ENCODE measurements around the gene GKN2. TPM values are rescaled to one million over a fixed set of nuclear protein-coding genes. Genes with fewer than 3 reads are reported as not detected.
A peak's percentile ranks its signal among the peaks of the same experiment; 100 is the strongest.

GKN2 gene
- total RNA-seq, 3 donors from 2014 or later: not detected

GRCh38 chr2:68907232-68907919, 45.3 kb downstream of the GKN2 start:
- DNase-seq (ENCODE audit: low spot score in 2 of 2): no peak
- no peaks in the 10 kb centered on the region for H3K36me3 ChIP-seq
- peak overlapping the region; percentile 56 to 74 for H3K27ac ChIP-seq
- peaks cover 0 to 7% of the 10 kb centered on the region in 2 donors for H3K4me1 ChIP-seq
- H3K9me3 ChIP-seq: no peaks in the 10 kb centered on the region
- intact Hi-C loops (cut with DNase I; ENCODE audit: low total_unique reads): no loop called here
- TF ChIP-seq CTCF (IDR thresholded peaks at IDR 0.05) (no peak), POLR2AphosphoS5 (IDR thresholded peaks at IDR 0.05) (no peak), POLR2A (IDR thresholded peaks at IDR 0.05) (no peak)
- no peaks in the 10 kb centered on the region for H3K27me3 ChIP-seq
- no peak overlapping the region for H3K4me3 ChIP-seq

GRCh38 chr2:68906716-68907115, 46.0 kb downstream of the GKN2 start:
- Histone ChIP-seq H3K9me3 (peaks cover 0 to 1% of the 10 kb centered on the region in 2 donors), H3K4me1 (peaks cover 0 to 7% of the 10 kb centered on the region in 2 donors), H3K36me3 (no peaks in the 10 kb centered on the region), H3K27me3 (no peaks in the 10 kb centered on the region), H3K4me3 (no peak overlapping the region), H3K27ac (no peak overlapping the region)
- no peak for TF ChIP-seq POLR2A (IDR thresholded peaks at IDR 0.05)
- no peak for TF ChIP-seq POLR2AphosphoS5 (IDR thresholded peaks at IDR 0.05)
- TF ChIP-seq CTCF (IDR thresholded peaks at IDR 0.05): no peak
- intact Hi-C loops (cut with DNase I; ENCODE audit: low total_unique reads): no loop called here
- DNase-seq (ENCODE audit: low spot score in 2 of 2): no peak

- Histone ChIP-seq H3K36me3 (no peaks in the 10 kb centered on the region), H3K27me3 (no peaks in the 10 kb centered on the region), H3K9me3 (peaks cover 0 to 10% of the 10 kb centered on the region in 2 donors), H3K27ac (no peak overlapping the region), H3K4me1 (peaks cover 0 to 7% of the 10 kb centered on the region in 2 donors), H3K4me3 (no peak overlapping the region)
- intact Hi-C loops (cut with DNase I; ENCODE audit: low total_unique reads): no loop called here
- DNase-seq (ENCODE audit: low spot score in 2 of 2): no peak
- no peak for TF ChIP-seq POLR2A (IDR thresholded peaks at IDR 0.05)
- TF ChIP-seq POLR2AphosphoS5 (IDR thresholded peaks at IDR 0.05): no peak
- no peak for TF ChIP-seq CTCF (IDR thresholded peaks at IDR 0.05)
Measured at GRCh38 chr2:68905116-68905515, 47.6 kb downstream of the GKN2 start.

- Histone ChIP-seq H3K4me1 (no peaks in the 10 kb centered on the region), H3K27ac (no peak overlapping the region), H3K4me3 (no peak overlapping the region), H3K9me3 (peaks cover 0 to 10% of the 10 kb centered on the region in 2 donors), H3K27me3 (no peaks in the 10 kb centered on the region), H3K36me3 (no peaks in the 10 kb centered on the region)
- TF ChIP-seq POLR2AphosphoS5 (IDR thresholded peaks at IDR 0.05) (no peak), CTCF (IDR thresholded peaks at IDR 0.05) (no peak), POLR2A (IDR thresholded peaks at IDR 0.05) (no peak)
- DNase-seq (ENCODE audit: low spot score in 2 of 2): no peak
- intact Hi-C loops (cut with DNase I; ENCODE audit: low total_unique reads): no loop called here
Measured at GRCh38 chr2:68901561-68901960, 51.1 kb downstream of the GKN2 start.

GRCh38 chr2:68901199-68901514, 51.5 kb downstream of the GKN2 start:
- H3K27ac ChIP-seq: no peak overlapping the region
- H3K4me1 ChIP-seq: no peaks in the 10 kb centered on the region
- no peak for TF ChIP-seq POLR2A (IDR thresholded peaks at IDR 0.05)
- no peak for TF ChIP-seq CTCF (IDR thresholded peaks at IDR 0.05)
- no peak for TF ChIP-seq POLR2AphosphoS5 (IDR thresholded peaks at IDR 0.05)
- H3K4me3 ChIP-seq: no peak overlapping the region
- DNase-seq (ENCODE audit: low spot score in 2 of 2): no peak
- intact Hi-C loops (cut with DNase I; ENCODE audit: low total_unique reads): no loop called here
- no peaks in the 10 kb centered on the region for H3K27me3 ChIP-seq
- no peaks in the 10 kb centered on the region for H3K36me3 ChIP-seq
- peaks cover 0 to 10% of the 10 kb centered on the region in 2 donors for H3K9me3 ChIP-seq
